Measurements from ENCODE around the gene ATP10B.
"Not testable (repeated sequence)": the region's sequence is repeated elsewhere in the genome, so short reads cannot be mapped to it uniquely, and the experiment has no call there.

Gene ATP10B

GRCh38 chr5:160749026-160749425, 103.0 kb downstream of the ATP10B start:
- no peak for DNase-seq

- no peak for DNase-seq
These were observed 104.0 kb downstream of the ATP10B start for GRCh38 chr5:160747987-160748386.

GRCh38 chr5:160747559-160747958, 104.5 kb downstream of the ATP10B start:
- no peak for DNase-seq

- DNase-seq: no peak
These were observed 107.5 kb downstream of the ATP10B start for GRCh38 chr5:160744268-160745101.

DNA sequence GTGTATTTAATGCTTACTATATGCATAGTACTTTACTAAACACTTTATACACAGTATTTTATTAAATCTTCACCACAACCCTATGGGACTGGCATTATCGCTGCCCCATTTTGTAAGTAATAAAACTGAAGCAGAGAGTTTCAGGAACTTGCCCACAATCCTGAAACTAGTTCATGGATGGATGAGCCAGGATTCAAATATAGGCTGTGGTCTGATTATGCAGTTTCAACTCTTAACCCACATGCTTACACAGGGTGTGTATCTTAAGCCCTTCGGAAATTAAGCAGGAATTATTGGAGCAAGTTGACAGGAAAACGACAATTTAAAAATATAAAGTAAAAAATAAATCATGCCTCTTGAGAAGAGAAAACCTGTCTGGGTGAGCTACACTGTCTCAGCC, 109.0 kb downstream of the ATP10B start:
- DNase-seq: no peak

DNA sequence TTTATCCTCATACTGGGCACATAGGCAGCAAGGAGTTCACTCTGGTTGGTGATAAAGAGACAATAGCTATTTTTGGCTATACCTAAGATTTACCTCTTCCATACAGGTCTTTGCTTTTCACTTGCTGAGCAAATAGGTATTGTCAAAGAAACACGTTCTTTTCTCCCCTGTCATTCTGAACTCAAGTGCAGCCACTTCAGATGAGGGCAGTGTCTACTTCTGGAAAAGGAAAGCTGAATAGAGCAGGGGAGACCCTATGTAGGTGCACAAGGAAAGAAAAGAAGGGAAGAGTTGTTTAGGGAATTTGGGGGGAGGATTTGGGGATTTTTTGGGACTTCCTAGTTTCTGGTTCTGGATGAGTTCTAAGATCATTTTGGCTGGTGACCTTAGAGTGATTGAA, 109.6 kb downstream of the ATP10B start:
- DNase-seq: no peak

DNA sequence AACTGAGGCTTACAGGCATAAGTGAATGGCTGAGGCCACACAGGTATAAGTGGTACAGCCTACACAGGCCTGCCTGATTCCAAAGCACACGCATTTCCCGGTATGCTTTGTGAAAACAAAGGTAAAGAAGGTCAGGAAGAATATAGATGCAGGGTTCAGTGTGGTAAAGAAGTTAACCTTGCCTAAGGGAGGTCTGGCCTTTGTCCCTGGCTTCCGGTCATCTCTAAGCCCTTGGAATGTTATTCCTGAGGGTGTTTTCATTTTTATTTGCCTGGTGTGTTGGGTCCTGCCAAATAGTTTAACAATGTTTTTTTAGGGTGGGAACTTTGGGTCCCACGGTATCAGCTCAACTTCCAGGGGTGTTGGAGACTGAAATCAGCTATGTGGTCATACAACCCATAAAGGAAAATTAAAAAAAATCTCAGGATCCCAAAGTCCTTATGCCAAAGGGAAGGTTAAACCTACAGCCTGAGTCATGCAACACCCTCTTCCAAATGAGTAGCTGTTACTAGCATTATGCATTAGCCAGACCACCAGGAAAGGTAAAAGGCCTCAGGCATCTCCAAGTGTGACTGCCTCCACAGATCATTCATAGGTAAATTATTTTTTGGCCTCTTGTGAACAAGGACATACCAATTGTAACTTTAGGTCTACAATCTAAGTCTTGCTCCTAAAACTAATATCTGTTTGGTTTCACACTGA, 124.6 kb downstream of the ATP10B start:
- DNase-seq: no peak

- no peak for DNase-seq
These were observed 125.3 kb downstream of the ATP10B start for GRCh38 chr5:160726721-160727120.

- no peak for DNase-seq
These were observed 131.2 kb downstream of the ATP10B start for GRCh38 chr5:160720822-160721221.

DNA sequence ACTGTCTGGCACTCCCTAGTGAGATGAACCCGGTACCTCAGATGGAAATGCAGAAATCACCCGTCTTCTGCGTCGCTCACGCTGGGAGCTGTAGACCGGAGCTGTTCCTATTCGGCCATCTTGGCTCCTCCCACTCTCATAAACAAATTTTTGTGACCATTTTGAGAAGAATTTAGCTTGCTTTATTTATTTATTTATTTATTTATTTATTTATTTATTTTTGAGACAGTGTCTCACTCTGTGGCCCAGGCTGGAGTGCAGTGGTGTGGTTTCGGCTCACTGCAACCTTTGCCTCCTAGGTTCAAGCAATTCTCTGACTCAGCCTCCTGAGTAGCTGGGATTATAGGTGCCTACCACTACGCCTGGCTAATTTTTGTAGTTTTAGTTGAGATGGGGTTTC, 136.5 kb downstream of the ATP10B start:
- DNase-seq: not testable (repeated sequence)

DNA sequence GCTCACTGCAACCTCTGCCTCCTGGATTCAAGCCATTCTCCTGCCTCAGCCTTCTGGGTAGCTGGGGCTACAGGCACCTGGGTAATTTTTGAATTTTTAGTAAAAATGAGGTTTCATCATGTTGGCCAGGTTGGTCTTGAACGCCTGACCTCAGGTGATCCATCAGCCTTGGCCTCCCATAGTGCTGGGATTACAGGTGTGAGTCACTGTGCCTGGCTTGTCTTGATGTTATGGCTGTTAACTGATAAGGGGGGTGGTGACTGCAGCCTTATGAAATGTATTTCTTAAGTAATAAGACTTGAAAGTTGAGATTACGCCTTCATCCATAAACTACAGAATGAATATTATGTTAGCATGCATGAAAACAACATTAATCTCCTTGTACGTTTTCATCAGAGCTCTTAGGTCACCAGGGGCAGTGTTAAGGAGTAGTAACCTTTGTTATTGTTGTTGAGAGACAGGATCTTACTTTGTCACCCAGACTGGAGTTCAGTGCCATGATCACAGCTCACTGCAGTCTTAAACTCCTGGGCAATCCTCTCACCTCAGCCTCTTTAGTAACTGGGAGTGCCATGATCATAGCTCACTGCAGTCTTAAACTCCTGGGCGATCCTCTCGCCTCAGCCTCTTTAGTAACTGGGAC, 148.3 kb downstream of the ATP10B start:
- DNase-seq: no peak

- no peak for DNase-seq
These were observed 149.1 kb downstream of the ATP10B start for GRCh38 chr5:160702934-160703333.

DNA sequence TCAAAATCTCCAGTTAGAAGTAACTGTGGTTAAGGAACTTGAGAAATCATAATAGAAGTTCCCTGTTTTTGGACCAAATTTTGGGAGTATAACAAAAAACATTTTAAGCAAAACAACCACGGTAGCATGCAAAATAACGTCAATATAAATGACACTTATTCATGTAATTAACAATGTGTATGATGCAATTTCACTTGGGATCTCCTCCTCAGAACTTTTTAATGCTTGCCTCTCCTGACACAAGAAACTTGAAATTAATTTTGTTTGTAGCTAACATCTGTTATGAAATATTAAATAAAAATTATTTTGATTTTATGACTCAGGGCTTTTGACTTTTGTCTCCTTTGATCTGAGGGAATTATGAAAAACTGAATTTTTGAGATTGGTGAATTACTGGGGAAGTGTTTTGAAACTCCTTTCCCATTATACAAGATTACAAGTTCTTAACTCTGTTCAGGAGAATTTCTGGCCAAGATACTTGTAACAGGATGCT, 149.7 kb downstream of the ATP10B start:
- DNase-seq: no peak

GRCh38 chr5:160701403-160701802, 150.6 kb downstream of the ATP10B start:
- no peak for DNase-seq

GRCh38 chr5:160699301-160699700, 152.7 kb downstream of the ATP10B start:
- DNase-seq: no peak

DNA sequence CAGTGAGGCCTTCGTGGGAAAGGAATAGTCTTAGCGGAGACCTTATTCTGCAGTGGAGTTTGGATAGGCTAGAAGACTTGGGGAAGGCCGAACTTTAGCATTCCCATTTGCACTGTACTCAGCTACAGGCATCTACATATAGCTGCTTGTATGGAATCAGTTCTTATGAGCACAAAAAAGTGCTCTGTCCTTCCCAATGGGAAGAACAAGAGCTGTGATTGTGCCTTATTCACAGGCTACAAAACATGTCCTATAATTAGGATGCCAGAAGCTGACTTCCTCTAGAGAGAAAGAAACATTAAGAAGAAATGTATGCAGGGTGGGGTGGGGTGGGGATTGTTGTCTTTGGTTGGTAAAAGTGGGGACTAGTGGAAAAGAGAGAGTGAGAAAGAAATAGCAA, 154.7 kb downstream of the ATP10B start:
- DNase-seq: no peak

- DNase-seq: no peak
These were observed 157.1 kb downstream of the ATP10B start for GRCh38 chr5:160694896-160695295.

DNA sequence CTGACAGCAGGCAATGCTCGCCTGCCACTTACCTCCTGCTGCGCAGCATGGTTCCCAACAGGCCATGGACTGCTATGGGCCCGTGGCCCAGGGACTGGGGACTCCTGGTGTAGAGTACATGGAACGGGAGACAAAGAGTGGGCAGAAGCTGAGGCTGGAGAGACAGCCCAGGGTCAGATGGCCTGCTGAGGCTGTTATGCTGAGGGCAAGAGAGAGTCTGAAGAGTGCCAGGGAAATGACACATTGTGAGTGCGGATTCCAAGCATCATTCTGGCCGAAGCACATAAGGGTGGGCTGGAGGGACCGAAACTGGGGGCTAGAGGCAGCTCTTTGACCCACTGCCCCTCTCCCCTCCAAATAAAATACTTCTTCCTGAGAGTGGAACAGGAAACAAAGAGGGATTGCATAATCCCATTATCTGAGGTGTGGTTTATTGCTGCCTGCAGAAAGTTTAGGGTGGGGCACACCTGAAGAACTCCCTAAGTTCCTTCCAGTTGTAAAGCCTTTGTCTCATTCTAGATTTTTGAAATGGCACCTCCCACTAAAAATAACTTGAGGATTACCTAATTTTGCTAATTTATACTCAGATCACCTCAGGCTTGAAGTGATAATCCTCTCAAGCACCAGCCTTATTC, 158.1 kb downstream of the ATP10B start:
- no peak for DNase-seq

- DNase-seq: no peak
These were observed 159.7 kb downstream of the ATP10B start for GRCh38 chr5:160692271-160692670.

GRCh38 chr5:160685695-160686094, 166.3 kb downstream of the ATP10B start:
- DNase-seq: no peak

DNA sequence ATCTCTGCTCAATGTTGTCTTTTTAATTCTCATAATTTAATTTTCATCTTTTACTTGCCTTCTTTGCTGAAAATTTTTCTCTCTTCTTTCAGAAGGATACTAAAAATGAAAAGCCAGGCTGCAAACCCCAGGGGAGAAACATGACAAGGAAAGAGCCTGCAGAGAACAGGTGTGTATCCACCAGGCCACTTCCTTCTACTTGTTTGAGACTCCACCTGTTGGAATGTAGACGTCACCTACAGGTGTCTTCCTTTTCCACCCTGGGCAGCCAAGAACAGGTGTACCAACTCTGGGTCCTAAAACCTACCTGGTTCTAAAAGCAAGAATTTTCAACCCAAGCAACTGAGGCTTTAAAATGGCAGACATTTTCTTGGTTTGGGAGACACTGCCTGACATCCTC, 166.8 kb downstream of the ATP10B start:
- no peak for DNase-seq

DNA sequence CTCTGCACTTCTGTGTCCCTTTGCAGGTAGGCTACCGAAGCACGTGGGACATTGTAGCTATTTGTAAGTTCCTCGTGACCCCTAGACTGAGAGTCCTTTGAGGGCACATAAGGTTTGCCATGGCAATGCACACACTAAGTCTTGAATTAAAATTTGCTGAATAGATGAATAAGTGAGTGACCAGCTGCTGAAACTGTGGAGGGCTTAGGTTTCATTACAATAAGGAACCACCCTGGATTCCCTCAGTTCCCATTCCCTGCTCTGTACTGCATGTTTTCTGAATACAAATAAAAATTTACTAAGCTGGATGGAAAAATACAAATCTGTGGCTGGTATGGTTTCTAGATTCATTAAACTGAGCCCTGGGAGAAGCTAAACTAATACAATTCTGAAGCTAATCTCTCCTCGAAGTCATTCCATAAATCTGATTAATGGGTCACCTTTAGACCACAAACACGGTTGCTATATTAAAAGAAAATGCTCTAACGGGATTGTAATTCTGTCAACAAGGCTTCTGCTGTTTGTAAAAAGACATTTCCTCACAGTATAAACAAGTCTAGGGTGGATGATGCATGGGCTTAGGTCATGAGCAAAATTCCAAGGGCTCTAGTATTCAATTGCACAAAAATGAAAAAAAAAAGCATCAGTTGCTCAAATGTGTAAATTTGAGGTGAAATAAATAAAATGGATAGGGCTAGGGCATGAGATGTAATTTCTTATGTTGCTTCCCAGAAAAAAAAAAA, 172.3 kb downstream of the ATP10B start:
- no peak for DNase-seq

GRCh38 chr5:160675988-160676387, 176.0 kb downstream of the ATP10B start:
- no peak for DNase-seq
